Trophoblast cell (in vitro differentiated cells and primary cell): ENCODE measurements around the gene U2AF2.

Experiments
- DNase-seq, 2 donors: peaks; one replicate each; pipeline ENCODE4 v3.0.0-alpha.2; 2016
- H2AFZ ChIP-seq: 2 replicates; pipeline ENCODE4 v1.6.1; 2013; ENCODE audit warnings: low read length, moderate library complexity, mild to moderate bottlenecking; ENCODE audit not compliant: insufficient read depth, poor library complexity
- H2AK5ac ChIP-seq: 2 replicates; pipeline ENCODE4 v1.6.1; 2013; ENCODE audit warnings: mild to moderate bottlenecking, low read length
- H2BK120ac ChIP-seq: 2 replicates; pipeline ENCODE4 v1.6.1; 2013; ENCODE audit warnings: low read length, mild to moderate bottlenecking, moderate library complexity; ENCODE audit not compliant: insufficient read depth, poor library complexity
- H2BK12ac ChIP-seq: 2 replicates; pipeline ENCODE4 v1.6.1; 2013; ENCODE audit warnings: mild to moderate bottlenecking, low read length, moderate library complexity
- H2BK5ac ChIP-seq: 2 replicates; pipeline ENCODE4 v1.6.1; 2013; ENCODE audit warnings: low read length, low read depth, moderate library complexity, mild to moderate bottlenecking; ENCODE audit not compliant: poor library complexity
- H3K14ac ChIP-seq: 2 replicates; pipeline ENCODE4 v1.6.1; 2013; ENCODE audit warnings: mild to moderate bottlenecking, low read length
- H3K18ac ChIP-seq: 2 replicates; pipeline ENCODE4 v1.6.1; 2013; ENCODE audit warnings: mild to moderate bottlenecking, low read length
- H3K23ac ChIP-seq: 2 replicates; pipeline ENCODE4 v1.6.1; 2013; ENCODE audit warnings: low read length
- H3K27ac ChIP-seq: 2 replicates; pipeline ENCODE4 v1.5.1; 2013; ENCODE audit warnings: low read depth, mild to moderate bottlenecking, inconsistent platforms, low read length, moderate library complexity
- H3K27me3 ChIP-seq: 2 replicates; pipeline ENCODE4 v1.6.1; 2013; ENCODE audit warnings: inconsistent platforms, mild to moderate bottlenecking, low read length, moderate library complexity; ENCODE audit not compliant: insufficient read depth
- H3K36me3 ChIP-seq, 2 experiments: 1 replicate in 1 of 2; 2 replicates in 1 of 2; pipeline ENCODE4 v1.6.1; 2013; ENCODE audit warnings: low read length in 2 of 2, mild to moderate bottlenecking in 2 of 2, moderate library complexity in 1 of 2; ENCODE audit not compliant: insufficient read depth in 2 of 2, control insufficient read depth in 1 of 2
- H3K4ac ChIP-seq: 2 replicates; pipeline ENCODE4 v1.6.1; 2013; ENCODE audit warnings: low read depth, mild to moderate bottlenecking, low read length, moderate library complexity
- H3K4me1 ChIP-seq, 2 experiments: 1 replicate in 1 of 2; 2 replicates in 1 of 2; pipeline ENCODE4 v1.6.1; 2013; ENCODE audit warnings: low read length in 2 of 2, mild to moderate bottlenecking in 2 of 2, moderate library complexity in 1 of 2; ENCODE audit not compliant: insufficient read depth in 2 of 2, control insufficient read depth in 1 of 2
- H3K4me2 ChIP-seq: 2 replicates; pipeline ENCODE4 v1.6.1; 2013; ENCODE audit warnings: inconsistent platforms, mild to moderate bottlenecking, low read length, moderate library complexity
- H3K4me3 ChIP-seq: 2 replicates; pipeline ENCODE4 v1.5.1; 2013; ENCODE audit warnings: mild to moderate bottlenecking, low read depth, low read length, inconsistent platforms
- H3K79me1 ChIP-seq: one replicate; pipeline ENCODE4 v1.6.1; 2013; ENCODE audit warnings: low read length
- H3K79me2 ChIP-seq: 2 replicates; pipeline ENCODE4 v1.6.1; 2013; ENCODE audit warnings: low read length, mild to moderate bottlenecking; ENCODE audit not compliant: control insufficient read depth, insufficient read depth, poor library complexity
- H3K9ac ChIP-seq: 2 replicates; pipeline ENCODE4 v1.6.1; 2013; ENCODE audit warnings: mild to moderate bottlenecking, low read length
- H3K9me3 ChIP-seq: 2 replicates; pipeline ENCODE4 v1.6.1; 2013; ENCODE audit warnings: low read depth, mild to moderate bottlenecking, control low read depth, inconsistent platforms, low read length; ENCODE audit not compliant: insufficient read depth
- H4K12ac ChIP-seq: 2 replicates; pipeline ENCODE4 v1.6.1; 2013; ENCODE audit warnings: low read depth, mild to moderate bottlenecking, low read length, moderate library complexity
- H4K8ac ChIP-seq: 2 replicates; pipeline ENCODE4 v1.6.1; 2013; ENCODE audit warnings: low read depth, mild to moderate bottlenecking, low read length, moderate library complexity
- H4K91ac ChIP-seq: one replicate; pipeline ENCODE4 v1.6.1; 2013; ENCODE audit warnings: low read depth, mild to moderate bottlenecking, low read length, moderate library complexity
- WGBS: extraction: QIAGEN DNeasy Blood & Tissue Kit; methylation state at CpG from one replicate; pipeline ENCODE4 v1.1.7; 2013; ENCODE audit warnings: missing lambda C conversion rate; ENCODE audit not compliant: insufficient read length, insufficient coverage; ENCODE audit errors: extremely low coverage; 5-methylcytosine and 5-hydroxymethylcytosine counted together

U2AF2 gene

GRCh38 chr19:55671054-55671378 is 16.2 kb downstream of the U2AF2 start:
- Histone ChIP-seq H2BK120ac (no peak overlapping the region), H4K91ac (no peak overlapping the region), H3K18ac (no peak overlapping the region), H3K4me2 (no peak overlapping the region), H3K9ac (no peak overlapping the region), H3K79me1 (peaks cover 4% of the 10 kb centered on the region), H3K36me3 (peaks cover 58 to 69% of the 10 kb centered on the region in 2 experiments), H3K4me1 (peaks cover 0 to 6% of the 10 kb centered on the region in 2 experiments), H3K23ac (no peak overlapping the region), H3K27me3 (no peaks in the 10 kb centered on the region), H3K9me3 (peaks cover 2% of the 10 kb centered on the region), H2BK5ac (no peak overlapping the region), H3K4me3 (no peak overlapping the region), H4K8ac (no peak overlapping the region), H3K79me2 (peaks cover 8% of the 10 kb centered on the region), H4K12ac (no peak overlapping the region), H2BK12ac (no peak overlapping the region), H3K4ac (no peak overlapping the region), H3K27ac (no peak overlapping the region), H3K14ac (no peak overlapping the region), H2AK5ac (no peak overlapping the region), H2AFZ (no peak overlapping the region)
- no peak for DNase-seq
- no CpG with 5 or more reads among the region's 2 CpGs for WGBS

GRCh38 chr19:55672418-55672817 is 17.6 kb downstream of the U2AF2 start:
- H3K4me3 ChIP-seq, result no peak overlapping the region
- no peak overlapping the region for H3K27ac ChIP-seq
- no peak overlapping the region for H2BK5ac ChIP-seq
- H3K4ac ChIP-seq, result peak overlapping the region; percentile 17
- H4K91ac ChIP-seq, result no peak overlapping the region
- H3K14ac ChIP-seq, result no peak overlapping the region
- peaks cover 4% of the 10 kb centered on the region for H3K79me1 ChIP-seq
- no peaks in the 10 kb centered on the region for H3K27me3 ChIP-seq
- peaks cover 0 to 6% of the 10 kb centered on the region in 2 experiments for H3K4me1 ChIP-seq
- H2BK120ac ChIP-seq, result no peak overlapping the region
- H3K23ac ChIP-seq, result no peak overlapping the region
- no peak overlapping the region for H4K12ac ChIP-seq
- no peak overlapping the region for H3K18ac ChIP-seq
- H3K36me3 ChIP-seq, result peaks cover 47 to 58% of the 10 kb centered on the region in 2 experiments
- no CpG with 5 or more reads among the region's 5 CpGs for WGBS
- H3K79me2 ChIP-seq, result peaks cover 9% of the 10 kb centered on the region
- H2AFZ ChIP-seq, result no peak overlapping the region
- H2BK12ac ChIP-seq, result no peak overlapping the region
- no peak for DNase-seq
- no peak overlapping the region for H2AK5ac ChIP-seq
- no peak overlapping the region for H4K8ac ChIP-seq
- no peak overlapping the region for H3K4me2 ChIP-seq
- peaks cover 2% of the 10 kb centered on the region for H3K9me3 ChIP-seq
- no peak overlapping the region for H3K9ac ChIP-seq

GRCh38 chr19:55673465-55673864 is 18.6 kb downstream of the U2AF2 start:
- H3K4ac ChIP-seq, result no peak overlapping the region
- H2AFZ ChIP-seq, result no peak overlapping the region
- H3K4me3 ChIP-seq, result no peak overlapping the region
- H2BK5ac ChIP-seq, result no peak overlapping the region
- DNase-seq, result no peak
- no peak overlapping the region for H4K91ac ChIP-seq
- no CpG with 5 or more reads among the region's 9 CpGs for WGBS
- H3K4me1 ChIP-seq, result peaks cover 0 to 3% of the 10 kb centered on the region in 2 experiments
- H3K79me2 ChIP-seq, result peaks cover 9% of the 10 kb centered on the region
- H3K9me3 ChIP-seq, result peaks cover 2% of the 10 kb centered on the region
- H3K4me2 ChIP-seq, result no peak overlapping the region
- no peak overlapping the region for H2BK120ac ChIP-seq
- peaks cover 4% of the 10 kb centered on the region for H3K79me1 ChIP-seq
- H3K36me3 ChIP-seq, result peaks cover 45 to 56% of the 10 kb centered on the region in 2 experiments
- no peak overlapping the region for H4K8ac ChIP-seq
- no peak overlapping the region for H3K23ac ChIP-seq
- H4K12ac ChIP-seq, result no peak overlapping the region
- H3K18ac ChIP-seq, result no peak overlapping the region
- no peak overlapping the region for H3K9ac ChIP-seq
- no peak overlapping the region for H2AK5ac ChIP-seq
- H2BK12ac ChIP-seq, result no peak overlapping the region
- H3K27ac ChIP-seq, result no peak overlapping the region
- H3K14ac ChIP-seq, result no peak overlapping the region
- no peaks in the 10 kb centered on the region for H3K27me3 ChIP-seq

- Histone ChIP-seq H3K36me3 (peaks cover 45 to 56% of the 10 kb centered on the region in 2 experiments), H2BK12ac (no peak overlapping the region), H3K27me3 (no peaks in the 10 kb centered on the region), H4K8ac (no peak overlapping the region), H3K4me2 (no peak overlapping the region), H3K27ac (no peak overlapping the region), H3K4me3 (no peak overlapping the region), H3K79me1 (peaks cover 4% of the 10 kb centered on the region), H4K12ac (no peak overlapping the region), H3K79me2 (peaks cover 9% of the 10 kb centered on the region), H3K4me1 (peaks cover 0 to 3% of the 10 kb centered on the region in 2 experiments), H3K9ac (no peak overlapping the region), H2BK120ac (no peak overlapping the region), H2AFZ (no peak overlapping the region), H4K91ac (no peak overlapping the region), H2BK5ac (no peak overlapping the region), H3K9me3 (peaks cover 2% of the 10 kb centered on the region), H3K4ac (no peak overlapping the region), H3K14ac (no peak overlapping the region), H3K18ac (no peak overlapping the region), H2AK5ac (no peak overlapping the region), H3K23ac (no peak overlapping the region)
- WGBS, result no CpG with 5 or more reads among the region's 15 CpGs
- no peak for DNase-seq
Measured at GRCh38 chr19:55673889-55674288, 19.1 kb downstream of the U2AF2 start.
